GM21367 (cell line): ENCODE measurements around the gene CEMIP.

Experiments used
- ATAC-seq: cut with Tn5 transposase; IDR thresholded peaks from one replicate; pipeline ENCODE4 v1.9.1; 2021; ENCODE audit not compliant: unreplicated experiment

CEMIP gene

DNA sequence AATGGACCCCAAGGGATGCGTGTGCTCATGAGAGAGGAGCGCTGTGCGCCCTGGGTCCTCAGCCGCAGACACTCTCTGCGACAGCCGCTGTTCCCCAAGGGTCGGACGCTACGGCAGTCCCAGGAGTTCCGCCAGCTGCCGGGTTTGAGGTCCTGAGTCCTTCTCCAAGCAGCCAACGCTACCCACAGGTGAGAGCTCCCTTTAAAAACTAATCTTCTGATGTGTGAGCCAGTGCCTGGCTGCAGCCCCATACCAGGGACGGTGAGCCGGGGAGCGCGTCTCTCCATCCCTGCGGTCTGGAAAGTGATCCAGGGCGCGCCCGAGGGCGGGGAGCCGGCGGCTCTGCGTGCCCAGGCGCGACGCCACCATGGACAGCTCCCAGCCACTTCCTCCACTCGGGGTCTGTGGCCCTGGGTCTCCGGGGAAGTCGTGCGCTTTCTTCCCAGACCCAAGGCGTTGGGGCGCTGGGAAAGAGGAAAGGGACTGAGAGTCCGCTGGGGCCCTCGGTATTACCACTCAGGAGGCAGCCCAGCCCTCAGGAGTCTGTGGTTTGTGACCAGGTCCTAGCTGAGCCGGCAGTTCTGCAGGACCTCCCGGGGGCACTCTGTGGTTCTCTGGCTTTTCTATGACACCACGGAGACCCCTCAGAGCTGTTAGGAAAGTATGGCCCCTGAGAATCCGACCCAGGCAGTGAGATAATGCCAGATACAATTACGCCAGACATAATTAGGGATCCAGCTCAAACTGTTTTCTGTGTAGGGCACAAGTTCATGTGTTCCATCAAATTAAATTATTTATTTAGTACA lies 1.4 kb downstream of the CEMIP start:
- ATAC-seq, result no peak

DNA sequence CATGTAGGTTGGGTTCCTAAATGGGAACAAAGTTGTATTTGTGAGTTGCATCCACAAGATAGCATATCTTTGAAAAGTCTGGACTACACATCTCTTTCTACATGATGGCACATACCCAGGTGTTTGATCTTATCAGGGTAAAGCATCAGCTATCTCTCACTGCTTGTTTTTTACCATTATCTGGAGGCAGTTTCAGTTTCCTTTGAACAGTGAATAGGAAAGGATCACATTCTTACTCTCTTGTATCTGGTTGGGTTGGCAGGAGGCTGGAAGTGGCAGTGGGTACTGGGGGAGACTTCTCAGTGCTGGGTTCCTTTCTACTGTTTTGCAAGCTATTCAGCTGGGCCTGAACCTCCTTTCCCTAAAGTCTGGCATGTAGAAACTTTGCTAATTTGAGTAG lies 4.1 kb downstream of the CEMIP start:
- ATAC-seq, result no peak

DNA sequence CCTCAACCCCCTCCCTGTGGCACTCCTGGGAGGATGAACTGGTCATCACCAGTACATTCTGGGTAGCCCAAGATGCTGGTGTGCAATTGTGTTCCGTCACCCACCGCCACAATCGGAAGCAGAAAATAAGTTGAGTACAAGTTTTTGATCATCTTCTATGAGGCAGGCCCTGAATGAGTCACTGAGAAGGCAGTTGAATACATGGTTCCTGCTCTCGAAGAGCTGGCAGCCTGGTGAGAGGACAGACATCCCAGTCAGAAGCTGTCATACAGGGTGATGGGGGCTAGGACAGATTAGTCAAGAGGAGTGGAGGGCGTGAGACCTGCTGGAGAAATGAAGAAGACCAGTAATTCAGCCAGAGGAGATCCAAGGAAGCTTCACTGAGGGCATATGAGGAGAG lies 6.2 kb downstream of the CEMIP start:
- ATAC-seq, result no peak

DNA sequence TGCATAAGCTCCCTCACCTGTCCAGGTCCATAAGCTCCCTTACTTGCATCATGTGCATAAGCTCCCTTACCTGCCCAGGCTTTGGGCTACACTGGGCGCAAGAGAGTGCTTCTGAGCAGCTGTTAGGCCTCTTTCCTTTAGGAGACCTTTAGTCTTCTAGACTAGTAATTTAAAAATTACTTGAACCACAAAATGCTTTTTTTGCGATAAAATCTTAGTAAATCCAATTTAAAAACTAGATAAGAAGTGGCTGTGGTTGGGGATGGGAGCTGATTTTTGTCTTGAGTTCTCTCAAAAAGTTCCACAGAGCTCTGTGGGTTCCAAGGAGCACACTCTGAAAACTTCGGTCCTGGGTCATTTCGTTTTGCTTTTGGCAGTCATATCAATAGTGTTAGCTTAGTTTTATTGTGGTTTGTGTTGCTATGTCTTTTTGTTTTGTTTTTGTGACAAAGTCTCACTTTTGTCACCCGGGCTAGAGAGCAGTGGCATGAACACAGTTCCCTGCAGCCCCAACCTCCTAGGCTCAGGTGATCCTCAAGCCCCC lies 6.7 kb downstream of the CEMIP start:
- ATAC-seq, result no peak

DNA sequence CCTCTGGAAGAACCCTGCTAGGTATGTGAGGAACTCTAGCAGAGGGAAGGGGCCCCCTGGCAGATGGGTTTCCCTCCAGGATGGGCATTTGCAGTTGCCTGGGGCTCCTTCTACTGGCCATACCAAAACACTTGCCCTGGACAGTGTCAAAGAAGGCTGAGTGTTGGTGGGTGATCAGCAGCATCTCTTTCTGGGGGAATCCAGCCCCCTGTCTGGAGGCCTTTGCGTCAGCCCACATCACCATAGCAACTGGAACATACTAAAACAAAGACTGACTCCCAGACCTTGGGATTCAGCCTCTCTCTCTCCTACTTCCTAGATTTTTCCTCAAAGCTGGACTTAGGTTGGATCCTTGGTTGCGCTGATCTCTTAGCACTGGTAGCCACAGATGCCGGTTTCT lies 8.1 kb downstream of the CEMIP start:
- ATAC-seq, result no peak

DNA sequence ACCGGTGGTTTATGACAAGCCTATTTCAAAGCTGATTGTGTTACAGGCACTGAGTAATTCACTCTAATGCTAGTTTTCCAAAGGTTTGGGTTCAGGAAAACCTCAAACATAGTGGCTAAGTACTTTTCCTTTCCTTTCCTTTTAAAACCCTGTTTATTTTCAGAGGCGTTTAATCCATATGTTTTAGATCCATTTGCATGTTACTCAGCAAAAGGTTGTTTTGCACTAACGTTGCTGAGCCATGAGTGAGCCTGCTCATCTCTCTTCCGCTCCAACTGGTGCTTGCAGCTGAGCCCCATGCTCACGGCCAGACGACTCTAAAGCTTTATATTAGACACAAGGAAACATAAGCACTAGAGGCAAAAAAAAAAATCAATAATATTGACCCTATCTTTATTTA lies 9.4 kb downstream of the CEMIP start:
- ATAC-seq, result no peak

DNA sequence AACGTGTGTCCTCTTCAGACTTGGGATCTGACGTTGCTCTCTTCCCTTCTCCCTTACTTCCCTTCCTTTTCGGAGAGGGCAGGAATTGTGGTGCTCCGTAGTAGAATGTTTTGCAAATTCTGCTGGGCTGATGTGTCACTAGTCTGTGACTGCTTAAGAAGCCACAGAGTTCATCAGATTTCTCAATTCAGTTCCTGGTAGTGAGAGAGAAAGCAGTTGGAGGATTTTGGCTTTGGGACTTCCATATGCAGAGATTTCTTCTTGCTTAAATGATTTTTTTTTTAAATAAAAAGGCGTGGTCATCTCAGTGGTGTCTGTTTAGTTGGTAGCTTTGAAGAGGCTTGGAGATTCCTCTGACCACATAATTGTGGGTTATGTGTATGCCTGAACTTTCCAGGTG lies 10.1 kb downstream of the CEMIP start:
- ATAC-seq, result no peak

DNA sequence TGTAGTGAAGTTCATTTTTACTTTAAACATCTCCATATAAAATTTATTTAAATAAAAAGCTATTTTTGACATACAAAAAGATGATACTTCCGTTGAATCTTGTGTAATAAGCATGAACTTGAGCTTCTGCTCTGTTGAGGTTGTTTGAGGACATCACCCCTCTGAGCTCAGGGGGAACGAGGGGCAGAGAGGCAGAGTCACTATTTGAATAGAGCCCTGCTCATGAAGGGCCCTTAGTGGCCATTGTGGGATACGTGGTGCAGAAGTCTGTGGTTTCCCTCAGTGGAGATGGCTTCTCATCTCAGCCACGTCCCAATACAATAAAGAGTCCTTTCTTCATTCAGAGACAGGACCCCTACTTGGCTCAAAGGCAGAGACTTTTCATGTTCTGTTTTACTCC lies 10.6 kb downstream of the CEMIP start:
- no peak for ATAC-seq

DNA sequence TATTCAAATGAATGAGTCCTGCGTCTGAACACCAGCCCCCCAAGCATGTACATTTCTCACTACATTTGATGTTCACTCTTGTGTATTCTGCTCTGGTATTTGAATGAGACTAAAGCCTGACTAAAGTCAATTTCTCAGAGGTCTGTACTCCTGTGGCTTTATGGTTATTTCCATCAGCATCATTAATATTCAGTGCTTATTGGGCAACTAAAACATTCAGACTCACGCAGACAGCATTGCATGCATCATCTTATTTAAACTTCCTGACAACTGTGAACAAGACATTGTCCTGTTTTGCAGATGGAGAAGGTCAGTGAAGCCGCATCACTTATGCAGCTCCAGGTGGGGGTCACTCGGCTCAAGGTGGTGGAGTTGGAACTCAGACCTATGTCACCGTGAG lies 11.1 kb downstream of the CEMIP start:
- no peak for ATAC-seq

DNA sequence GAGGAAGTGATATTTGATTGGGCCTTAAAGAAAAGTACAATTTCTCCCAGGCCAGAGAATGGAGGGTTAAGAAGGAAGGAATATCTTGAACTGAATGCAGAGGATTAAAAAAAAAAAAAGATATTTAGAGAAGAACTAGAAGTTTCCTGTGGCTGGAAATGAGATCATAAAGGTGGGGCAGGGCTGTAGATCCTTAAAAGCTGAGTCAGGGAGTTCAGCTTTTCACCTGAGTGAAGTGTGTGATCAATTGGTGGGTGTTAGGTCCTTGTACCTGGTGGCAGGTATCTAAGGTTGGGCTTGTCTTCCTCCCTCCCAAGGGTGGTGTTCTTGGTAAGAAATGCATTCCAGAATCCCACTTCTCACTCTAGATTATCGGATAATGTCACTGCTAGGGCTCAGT lies 11.8 kb downstream of the CEMIP start:
- no peak for ATAC-seq

DNA sequence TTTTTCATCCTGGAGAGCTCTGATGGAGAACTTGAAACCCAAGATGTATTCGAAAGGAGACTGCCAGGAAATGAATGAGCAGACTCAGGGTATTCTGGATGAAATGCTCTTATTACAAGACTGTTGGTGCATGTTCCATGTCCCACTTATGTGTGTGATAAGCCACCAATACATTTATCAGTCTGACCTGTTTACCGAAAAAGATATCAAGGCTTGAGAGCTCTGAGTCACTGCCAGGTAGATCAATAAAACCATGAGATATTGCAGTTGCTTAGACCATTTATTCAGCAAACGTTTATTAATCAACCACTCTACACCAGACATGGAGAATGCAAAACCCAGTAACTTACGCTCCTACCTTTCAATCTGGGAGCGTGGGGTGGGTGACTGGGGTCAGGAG lies 17.2 kb downstream of the CEMIP start:
- ATAC-seq, result no peak

DNA sequence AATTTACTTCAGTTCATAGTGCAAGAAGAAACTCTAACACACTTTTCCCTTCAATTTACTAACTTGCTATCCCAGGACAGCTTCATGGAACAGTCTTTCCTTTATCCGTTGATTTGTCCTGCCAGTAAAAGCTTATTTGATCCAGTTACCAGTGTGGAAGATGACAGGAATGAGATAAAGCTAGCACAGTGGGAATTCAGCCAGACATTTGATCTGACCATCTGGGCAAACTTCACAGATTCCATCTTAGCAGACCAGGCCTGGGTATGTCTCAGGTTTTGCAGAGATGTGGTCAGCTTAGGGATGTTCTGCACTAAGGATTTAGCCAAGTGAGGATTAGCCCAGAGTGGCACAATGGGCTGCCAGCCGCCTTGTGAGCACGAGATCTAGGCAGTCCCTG lies 19.7 kb downstream of the CEMIP start:
- ATAC-seq, result no peak

DNA sequence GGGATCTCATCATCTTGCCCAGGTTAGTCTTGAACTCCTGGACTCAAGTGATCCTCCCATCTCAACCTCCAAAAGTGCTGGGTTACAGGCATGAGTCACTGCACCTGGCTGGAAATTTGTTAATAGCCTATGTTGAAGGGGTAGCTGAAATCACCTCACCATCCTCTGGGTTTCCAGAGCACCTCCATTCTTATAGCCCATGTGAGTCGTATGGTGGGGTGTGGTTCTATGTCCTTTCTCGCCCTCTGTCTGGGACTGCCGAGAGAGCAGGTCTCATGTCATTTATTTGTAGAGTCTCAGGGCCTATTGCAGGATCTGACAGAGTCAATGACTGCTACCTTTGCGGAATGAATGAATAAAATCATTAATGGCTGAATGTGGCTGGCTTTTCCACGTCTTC lies 20.9 kb downstream of the CEMIP start:
- no peak for ATAC-seq

DNA sequence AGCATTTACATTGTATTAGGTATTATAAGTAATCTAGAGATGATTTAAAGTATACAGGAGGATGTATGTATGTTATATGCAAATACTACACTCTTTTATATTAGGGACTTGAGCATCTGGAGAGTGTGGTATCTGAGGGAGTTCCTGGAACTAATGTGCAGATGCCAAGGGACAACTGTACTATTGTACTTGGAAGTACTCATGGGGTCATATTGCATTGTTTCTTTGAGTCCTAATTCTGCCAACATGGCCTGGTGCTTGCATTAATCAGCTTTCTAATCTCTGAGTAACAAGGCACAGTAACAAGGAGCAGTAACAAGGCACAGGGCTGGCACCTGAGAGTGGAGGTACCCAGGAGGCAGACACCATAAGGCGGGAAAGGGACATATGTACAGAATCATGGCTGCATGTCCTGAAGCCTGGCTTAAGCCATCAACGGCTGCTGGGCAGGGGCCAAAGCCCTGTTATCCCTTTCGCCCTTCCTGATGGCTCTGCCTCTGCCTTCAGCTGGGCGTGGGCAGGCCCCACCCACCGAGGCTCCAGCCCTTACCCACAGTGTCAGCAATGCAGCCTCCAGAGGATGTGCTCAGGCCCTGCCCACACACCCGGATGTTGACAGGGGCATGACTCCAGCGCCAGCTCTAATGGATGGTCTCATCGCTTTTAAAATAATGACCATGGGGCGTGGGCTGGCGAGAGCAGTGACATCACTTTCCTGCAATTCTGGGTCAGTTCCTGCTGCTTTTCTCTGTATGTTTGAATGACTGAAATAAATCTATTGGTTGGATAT lies 22.9 kb downstream of the CEMIP start:
- ATAC-seq, result no peak

DNA sequence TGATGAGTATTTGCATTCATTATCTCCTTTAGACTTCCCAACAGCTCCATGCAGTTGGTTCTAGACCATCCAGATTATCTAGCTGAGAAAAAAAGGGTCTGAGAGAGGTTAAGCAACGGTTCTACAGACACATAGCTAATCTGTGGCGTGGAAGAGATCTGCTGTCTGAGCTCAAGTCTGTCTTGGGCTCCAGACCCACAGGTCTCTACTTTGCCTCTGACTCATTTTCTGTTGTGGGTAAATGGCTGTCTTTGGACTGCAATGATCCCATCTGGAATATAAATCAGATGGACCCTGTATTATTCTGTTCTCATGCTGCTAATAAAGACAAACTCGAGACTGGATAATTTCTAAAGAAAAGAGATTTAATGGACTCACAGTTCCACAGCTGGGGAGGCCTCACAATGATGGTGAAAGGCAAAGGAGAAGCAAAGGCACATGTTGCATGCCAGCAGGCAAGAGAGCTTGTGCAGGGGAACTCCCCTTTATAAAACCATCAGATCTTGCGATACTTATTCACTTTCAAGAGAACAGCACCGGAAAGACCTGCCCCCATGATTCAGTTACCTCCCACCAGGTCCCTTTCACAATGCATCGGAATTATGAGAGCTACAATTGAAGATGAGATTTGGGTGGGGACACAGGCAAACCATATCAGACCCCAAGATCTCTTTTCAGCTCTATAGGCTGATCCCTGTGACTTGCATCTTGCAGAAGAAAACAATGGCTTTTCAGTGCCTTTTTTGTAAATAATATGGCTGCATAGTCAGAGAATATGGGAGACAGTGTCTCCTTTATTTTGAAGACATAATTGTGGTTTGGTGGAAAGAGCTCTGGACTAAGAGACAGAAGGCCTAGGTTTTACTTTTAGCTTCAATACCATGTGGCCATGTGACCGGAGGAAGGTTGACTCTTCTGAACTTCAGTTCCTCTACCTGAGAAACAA lies 24.7 kb downstream of the CEMIP start:
- ATAC-seq, result no peak

DNA sequence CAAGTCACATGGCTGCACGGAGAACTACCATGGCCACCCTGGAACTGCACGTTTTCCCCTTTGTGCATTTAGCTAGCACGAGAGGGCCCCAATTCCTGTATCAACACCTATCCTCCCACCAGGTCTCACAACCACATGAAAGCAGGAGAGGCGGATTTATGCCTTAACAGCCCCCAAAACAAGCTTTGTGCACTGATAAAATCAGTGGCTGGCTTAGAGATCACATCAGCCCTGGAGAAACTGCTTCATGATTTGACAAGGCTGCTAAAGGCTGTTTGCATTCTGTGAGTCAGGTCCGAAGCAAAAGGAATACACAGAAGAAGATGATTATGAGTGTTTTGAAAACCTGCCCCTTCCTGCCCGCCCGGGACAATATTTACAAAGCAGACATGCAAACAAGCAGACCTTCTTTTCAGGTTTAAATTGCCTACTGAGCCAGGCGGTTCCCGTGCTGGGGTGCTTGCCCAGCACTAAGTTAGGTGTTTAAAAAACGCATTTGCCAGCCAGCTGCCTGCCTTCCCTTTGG lies 25.9 kb downstream of the CEMIP start:
- ATAC-seq, result no peak

DNA sequence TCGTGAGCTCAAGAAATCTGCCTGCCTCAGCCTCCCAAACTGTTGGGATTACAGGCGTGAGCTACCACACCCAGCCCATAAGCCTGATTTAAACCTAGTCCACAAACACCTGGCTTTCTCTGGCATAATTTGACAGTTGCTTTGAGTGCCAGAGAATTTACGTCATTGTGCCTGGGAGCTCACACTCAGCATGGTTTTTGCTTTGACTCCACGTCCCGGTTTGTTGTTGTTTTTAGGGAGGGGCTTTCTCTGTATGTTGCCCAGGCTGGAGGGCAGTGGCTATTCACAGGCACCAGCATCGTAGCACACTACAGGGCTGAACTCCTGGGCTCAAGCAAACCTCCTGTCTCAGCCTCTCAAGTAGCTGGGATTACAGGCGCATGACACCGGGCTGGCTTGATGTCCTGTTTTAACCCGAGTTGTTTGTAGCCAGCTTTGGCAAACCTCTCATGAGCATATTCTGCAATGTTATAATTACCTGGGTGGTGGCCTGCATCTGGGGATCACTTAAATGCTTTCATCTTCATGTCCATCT lies 32.7 kb downstream of the CEMIP start:
- ATAC-seq, result no peak

DNA sequence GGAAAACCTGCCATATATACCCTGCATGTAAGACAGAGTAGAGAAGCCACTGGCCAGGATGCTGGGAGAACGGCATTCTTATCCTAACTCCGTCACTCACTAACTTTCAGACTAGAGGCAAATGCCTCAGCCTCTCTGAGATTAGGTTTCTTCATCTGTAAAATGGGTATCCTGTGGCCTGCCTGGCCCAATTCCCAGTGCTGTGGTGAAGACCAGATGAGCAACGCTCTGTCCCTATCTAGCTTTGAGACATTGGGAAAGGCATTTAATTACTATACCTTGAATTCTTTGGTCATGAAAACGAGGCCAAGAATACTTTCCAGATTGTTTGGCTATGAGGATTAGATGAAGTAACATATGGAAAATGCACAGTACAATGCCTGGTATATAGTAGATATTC lies 35.9 kb downstream of the CEMIP start:
- ATAC-seq, result no peak

DNA sequence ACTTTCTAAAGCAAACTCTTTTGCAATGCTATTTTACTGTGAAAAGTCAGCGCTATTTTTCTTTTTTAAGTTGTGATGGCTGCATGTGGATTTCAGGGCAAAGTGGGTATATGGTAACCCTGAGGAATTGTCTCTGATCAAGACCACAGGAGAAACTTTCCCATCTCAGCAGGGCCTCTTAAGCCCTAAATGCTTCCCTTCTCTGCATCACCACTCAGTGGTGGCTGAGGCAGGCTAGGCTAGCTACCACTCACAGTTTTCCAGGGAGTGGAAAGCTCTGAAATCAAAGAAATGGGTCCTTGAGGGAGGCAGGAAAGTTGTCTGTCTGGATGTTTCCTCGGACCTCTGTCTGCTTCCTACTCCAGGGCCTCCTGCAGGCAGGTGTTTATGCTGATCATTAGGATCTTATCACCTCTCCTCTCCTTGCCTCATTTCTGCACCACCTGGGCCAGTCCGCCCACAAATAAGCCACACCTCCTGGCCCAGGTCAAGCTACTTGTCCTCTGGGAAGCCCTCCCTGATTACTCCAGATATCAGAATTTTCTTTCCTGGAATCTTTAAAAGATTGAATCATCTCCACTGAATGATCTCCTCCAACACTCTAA lies 37.0 kb downstream of the CEMIP start:
- ATAC-seq, result no peak

DNA sequence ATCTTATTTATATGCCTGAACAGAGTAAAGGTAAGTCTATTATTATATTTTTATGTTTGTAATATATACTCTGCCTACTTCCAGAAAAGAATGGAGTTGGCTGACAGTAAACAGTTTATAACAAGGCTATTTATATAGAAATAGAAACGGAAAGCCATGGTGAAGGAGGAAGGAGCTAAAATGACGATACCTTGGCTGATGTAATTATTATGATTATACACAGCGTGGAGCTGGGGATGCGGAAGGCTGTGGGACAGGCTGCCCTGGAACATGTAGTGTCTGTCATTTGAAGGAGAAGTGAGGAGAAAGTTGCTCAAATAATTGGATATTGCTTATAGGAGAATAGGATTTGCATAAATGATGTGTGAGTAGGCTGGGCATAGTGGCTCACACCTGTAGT lies 37.8 kb downstream of the CEMIP start:
- ATAC-seq, result no peak
